B cell (primary cell): ENCODE data around the gene GPC3. TPM values are rescaled to one million over a fixed set of nuclear protein-coding genes. Genes with fewer than 3 reads are reported as not detected.

Experiments
- ATAC-seq: fragments of 200-7000 bp; cut with Tn5 transposase; one replicate; pipeline ENCODE4 v1.10.0; 2021; ENCODE audit warnings: low read depth, mild to moderate bottlenecking, moderate number of reproducible peaks, moderate library complexity
- CTCF ChIA-PET: fragments of 350-600 bp; sonication (Branson Sonifier 250); formaldehyde crosslinking; loops from one replicate; lab custom pipeline; 2021; ENCODE audit warnings: antibody characterized with exemption, inconsistent platforms; lab: Charles Lee
- POLR2A ChIA-PET: fragments of 350-600 bp; sonication (Branson Sonifier 250); formaldehyde crosslinking; loops from one replicate; lab custom pipeline; 2021; ENCODE audit warnings: antibody characterized with exemption; lab: Charles Lee
- DNase-seq: peaks from one replicate; pipeline ENCODE4 v3.0.0; 2013
- H2AFZ ChIP-seq: 2 replicates; pipeline ENCODE4 v1.6.1; 2012; ENCODE audit warnings: mild to moderate bottlenecking, low read depth, low read length; ENCODE audit not compliant: insufficient read depth, poor library complexity, severe bottlenecking
- H3K27ac ChIP-seq, 2 donors: 1 replicate in 1 of 2; 2 replicates in 1 of 2; pipeline ENCODE4 v1.5.1; 2012 to 2013; ENCODE audit warnings: low read length in 2 of 2, mild to moderate bottlenecking in 2 of 2, moderate library complexity in 1 of 2
- H3K27me3 ChIP-seq, 4 experiments: fragments of 200-600 bp in 1 of 4; sonication (generic) in 1 of 4; replicated peaks in 1 of 4; 1 replicate in 2 of 4; 2 replicates in 2 of 4; pipeline versions ENCODE4 v1.6.1 to v1.7.0; 2013 to 2016; ENCODE audit warnings: low read length in 3 of 4, mild to moderate bottlenecking in 2 of 4, mixed read lengths in 1 of 4, moderate library complexity in 1 of 4; ENCODE audit not compliant: insufficient read depth in 4 of 4, control insufficient read depth in 3 of 4; ENCODE audit errors: control extremely low read depth in 1 of 4
- H3K36me3 ChIP-seq, 2 experiments: replicated peaks in 1 of 2; 1 replicate in 1 of 2; 2 replicates in 1 of 2; pipeline versions ENCODE4 v1.6.1 to v1.7.1; 2013; ENCODE audit warnings: low read length in 1 of 2; ENCODE audit not compliant: insufficient read depth in 2 of 2, control insufficient read depth in 1 of 2; ENCODE audit errors: control extremely low read depth in 1 of 2, extremely low read depth in 1 of 2
- H3K4me1 ChIP-seq, 2 donors: fragments of 200-600 bp in 1 of 2; sonication (generic) in 1 of 2; 1 replicate in 1 of 2; 2 replicates in 1 of 2; pipeline versions ENCODE4 v1.5.1 to v1.6.1; 2013 to 2017; ENCODE audit warnings: low read length in 2 of 2; ENCODE audit not compliant: control insufficient read depth in 2 of 2, insufficient read depth in 2 of 2
- H3K4me2 ChIP-seq: replicated peaks from 2 replicates; pipeline ENCODE3; 2012; ENCODE audit warnings: mild to moderate bottlenecking, low read depth, low read length; ENCODE audit not compliant: poor library complexity, severe bottlenecking
- H3K4me3 ChIP-seq, 5 experiments: fragments of 200-600 bp in 1 of 5; sonication (generic) in 1 of 5; 1 replicate in 3 of 5; 2 replicates in 2 of 5; pipeline versions ENCODE4 v1.5.1 to v1.7.0; 2011 to 2016; ENCODE audit warnings: low read length in 4 of 5, mild to moderate bottlenecking in 4 of 5, low read depth in 2 of 5, control low read depth in 1 of 5, moderate library complexity in 1 of 5; ENCODE audit not compliant: insufficient read depth in 1 of 5; ENCODE audit errors: control extremely low read depth in 1 of 5, extremely low read depth in 1 of 5
- H3K79me2 ChIP-seq: fragments of 200-600 bp; sonication (generic); one replicate; pipeline ENCODE4 v1.6.0; 2016; ENCODE audit warnings: low read length; ENCODE audit not compliant: control insufficient read depth, insufficient read depth
- H3K9ac ChIP-seq: fragments of 200-600 bp; sonication (generic); 2 replicates; pipeline ENCODE4 v1.6.1; 2017; ENCODE audit warnings: mild to moderate bottlenecking, low read length, moderate library complexity
- H3K9me3 ChIP-seq, 3 donors: one replicate each; pipeline versions ENCODE4 v1.6.1 to v1.7.1; 2013; ENCODE audit warnings: low read length in 2 of 3; ENCODE audit not compliant: control insufficient read depth in 2 of 3, insufficient read depth in 1 of 3; ENCODE audit errors: control extremely low read depth in 1 of 3
- H4K20me1 ChIP-seq: 2 replicates; pipeline ENCODE4 v1.6.0; 2012; ENCODE audit warnings: mild to moderate bottlenecking, low read length; ENCODE audit not compliant: insufficient read depth, control insufficient read depth, poor library complexity, severe bottlenecking
- H3K27ac Mint-ChIP-seq: one replicate; pipeline ENCODE4 v1.8.0; 2021; ENCODE audit warnings: mixed read lengths
- H3K27me3 Mint-ChIP-seq: one replicate; pipeline ENCODE4 v1.8.0; 2021; ENCODE audit warnings: mixed read lengths
- H3K4me1 Mint-ChIP-seq: one replicate; pipeline ENCODE4 v1.8.0; 2021; ENCODE audit warnings: mixed read lengths
- H3K4me3 Mint-ChIP-seq: one replicate; pipeline ENCODE4 v1.8.0; 2021; ENCODE audit warnings: mixed read lengths
- H3K9me3 Mint-ChIP-seq: one replicate; pipeline ENCODE4 v1.8.0; 2022; ENCODE audit warnings: mixed read lengths; ENCODE audit not compliant: insufficient read depth
- CTCF ChIP-seq: fragments of 200-600 bp; IDR thresholded peaks from one replicate; pipeline ENCODE4 v1.8.0; 2022; ENCODE audit warnings: antibody characterized with exemption, mild to moderate bottlenecking
- EZH2 ChIP-seq: IDR thresholded peaks from 2 replicates; pipeline ENCODE4 v1.6.1; 2012; ENCODE audit warnings: borderline replicate concordance, low read depth, mild to moderate bottlenecking, moderate library complexity, low read length; ENCODE audit not compliant: insufficient read depth, poor library complexity, severe bottlenecking
- WGBS: methylation state at CpG from one replicate; pipeline ENCODE4 v1.1.5; 2013; ENCODE audit warnings: missing lambda C conversion rate; ENCODE audit not compliant: insufficient coverage; 5-methylcytosine and 5-hydroxymethylcytosine counted together
- intact Hi-C: fragments of 100-400 bp; cut with micrococcal nuclease; formaldehyde crosslinking; loops from one replicate; pipeline ENCODE4 v1.10.0; 2022
- polyA plus RNA-seq: library from polyadenylated mRNA; depleted of rRNA; stranded (reverse); fragments of >200 nt; gene quantifications from 2 replicates; pipeline ENCODE4 v1.2.3, GENCODE V29; 2012
- total RNA-seq, 2 donors: library from RNA; stranded (reverse); fragments of 120-200 nt in 1 of 2; gene quantifications; 1 replicate in 1 of 2; 2 replicates in 1 of 2; pipeline versions ENCODE4 v1.2.3 to v1.2.4, GENCODE V29; 2013 to 2022

GPC3 gene
- total and polyA plus RNA-seq, 2 donors (not counting 1 experiment from before 2014, with no cell fraction given): not detected

- no peaks in the 10 kb centered on the region for H3K27me3 ChIP-seq
- no peak overlapping the region for H3K9ac ChIP-seq
- H3K4me3 ChIP-seq: no peak overlapping the region
- H3K9me3 Mint-ChIP-seq: no peaks in the 10 kb centered on the region
- no peaks in the 10 kb centered on the region for H3K36me3 ChIP-seq
- H3K9me3 ChIP-seq: no peaks in the 10 kb centered on the region
- H3K27me3 Mint-ChIP-seq: no peaks in the 10 kb centered on the region
- POLR2A ChIA-PET: no interaction called here
- CTCF ChIA-PET: no interaction called here
- no peak for DNase-seq
- no peaks in the 10 kb centered on the region for H4K20me1 ChIP-seq
- H3K27ac ChIP-seq: no peak overlapping the region
- no peak for ATAC-seq
- intact Hi-C loops: no loop called here
- no CpG with 5 or more reads among the region's 4 CpGs for WGBS
- H3K27ac Mint-ChIP-seq: no peak overlapping the region
- no peaks in the 10 kb centered on the region for H3K4me1 ChIP-seq
- no peak overlapping the region for H3K4me2 ChIP-seq
- no peaks in the 10 kb centered on the region for H3K4me1 Mint-ChIP-seq
- no peaks in the 10 kb centered on the region for H3K79me2 ChIP-seq
- no peak overlapping the region for H3K4me3 Mint-ChIP-seq
- no peak overlapping the region for H2AFZ ChIP-seq
- TF ChIP-seq EZH2 (no peak), CTCF (no peak)
These were observed 451.2 kb downstream of the GPC3 start for GRCh38 chrX:133534172-133534571.

- Histone ChIP-seq H3K4me2 (no peak overlapping the region), H3K27ac (no peak overlapping the region), H3K4me1 (no peaks in the 10 kb centered on the region), H3K79me2 (no peaks in the 10 kb centered on the region), H3K9me3 (no peaks in the 10 kb centered on the region), H3K27me3 (no peaks in the 10 kb centered on the region), H3K4me3 (no peak overlapping the region), H3K36me3 (no peaks in the 10 kb centered on the region), H3K9ac (no peak overlapping the region), H2AFZ (no peak overlapping the region), H4K20me1 (no peaks in the 10 kb centered on the region)
- no peak overlapping the region for H3K27ac Mint-ChIP-seq
- H3K4me3 Mint-ChIP-seq: no peak overlapping the region
- no CpG with 5 or more reads among the region's 3 CpGs for WGBS
- H3K4me1 Mint-ChIP-seq: no peaks in the 10 kb centered on the region
- H3K27me3 Mint-ChIP-seq: no peaks in the 10 kb centered on the region
- ATAC-seq: no peak
- ChIA-PET CTCF (no interaction called here), POLR2A (no interaction called here)
- TF ChIP-seq CTCF (no peak), EZH2 (no peak)
- intact Hi-C loops: no loop called here
- H3K9me3 Mint-ChIP-seq: no peaks in the 10 kb centered on the region
- no peak for DNase-seq
These were observed 452.1 kb downstream of the GPC3 start for GRCh38 chrX:133533249-133533648.
